ENCODE results near the gene LPIN3. TPM values are rescaled to one million over a fixed set of nuclear protein-coding genes. Genes with fewer than 3 reads are reported as not detected.

Gene LPIN3
- total RNA-seq, 1 experiment from 2014 or later: 23.5 TPM

- BruUV-seq (replicated peaks): no TSS peak
- Mint-ChIP-seq H3K9me3 (ENCODE audit: low read depth, unreplicated experiment) (no peaks in the 10 kb centered on the region), H3K36me3 (ENCODE audit: insufficient read depth, unreplicated experiment) (no peaks in the 10 kb centered on the region), H3K27ac (ENCODE audit: unreplicated experiment) (no peak overlapping the region), H3K27me3 (ENCODE audit: unreplicated experiment) (no peaks in the 10 kb centered on the region), H3K4me3 (ENCODE audit: low read depth, unreplicated experiment) (no peak overlapping the region), H3K4me1 (ENCODE audit: low read depth, unreplicated experiment) (no peaks in the 10 kb centered on the region)
- DNase-seq: no peak
- no peak for TF ChIP-seq CTCF (IDR thresholded peaks at IDR 0.05; ENCODE audit: unreplicated experiment)
- intact Hi-C loops (cut with micrococcal nuclease; ENCODE audit: unreplicated experiment): no loop called here
- CTCF ChIA-PET: no interaction called here
Observed at GRCh38 chr20:41306061-41306727, 34.4 kb upstream of the LPIN3 start.

GRCh38 chr20:41307021-41307420 lies 33.6 kb upstream of the LPIN3 start:
- no peak overlapping the region for H3K27ac Mint-ChIP-seq (ENCODE audit: unreplicated experiment)
- BruUV-seq (replicated peaks): no TSS peak

GRCh38 chr20:41308290-41308711 lies 32.3 kb upstream of the LPIN3 start:
- intact Hi-C loops (cut with micrococcal nuclease; ENCODE audit: unreplicated experiment): no loop called here
- no TSS peak for BruUV-seq (replicated peaks)
- H3K4me3 Mint-ChIP-seq (ENCODE audit: low read depth, unreplicated experiment): no peak overlapping the region
- no peaks in the 10 kb centered on the region for H3K27me3 Mint-ChIP-seq (ENCODE audit: unreplicated experiment)
- H3K4me1 Mint-ChIP-seq (ENCODE audit: low read depth, unreplicated experiment): no peaks in the 10 kb centered on the region
- no peak for TF ChIP-seq CTCF (IDR thresholded peaks at IDR 0.05; ENCODE audit: unreplicated experiment)
- DNase-seq: no peak
- CTCF ChIA-PET: no interaction called here
- no peaks in the 10 kb centered on the region for H3K36me3 Mint-ChIP-seq (ENCODE audit: insufficient read depth, unreplicated experiment)
- H3K9me3 Mint-ChIP-seq (ENCODE audit: low read depth, unreplicated experiment): no peaks in the 10 kb centered on the region
- H3K27ac Mint-ChIP-seq (ENCODE audit: unreplicated experiment): no peak overlapping the region

More at GRCh38 chr20:41307021-41307420, 33.6 kb upstream of the LPIN3 start:
- TF ChIP-seq CTCF (IDR thresholded peaks at IDR 0.05; ENCODE audit: unreplicated experiment): no peak
- CTCF ChIA-PET: no interaction called here
- DNase-seq: no peak
- intact Hi-C loops (cut with micrococcal nuclease; ENCODE audit: unreplicated experiment): no loop called here
- H3K27me3 Mint-ChIP-seq (ENCODE audit: unreplicated experiment): no peaks in the 10 kb centered on the region
- no peaks in the 10 kb centered on the region for H3K36me3 Mint-ChIP-seq (ENCODE audit: insufficient read depth, unreplicated experiment)
- H3K4me3 Mint-ChIP-seq (ENCODE audit: low read depth, unreplicated experiment): no peak overlapping the region
- H3K4me1 Mint-ChIP-seq (ENCODE audit: low read depth, unreplicated experiment): no peaks in the 10 kb centered on the region
- H3K9me3 Mint-ChIP-seq (ENCODE audit: low read depth, unreplicated experiment): no peaks in the 10 kb centered on the region

GRCh38 chr20:41308726-41309413 lies 31.8 kb upstream of the LPIN3 start:
- CTCF ChIA-PET: no interaction called here
- Mint-ChIP-seq H3K27ac (ENCODE audit: unreplicated experiment) (no peak overlapping the region), H3K27me3 (ENCODE audit: unreplicated experiment) (no peaks in the 10 kb centered on the region), H3K4me1 (ENCODE audit: low read depth, unreplicated experiment) (no peaks in the 10 kb centered on the region), H3K9me3 (ENCODE audit: low read depth, unreplicated experiment) (no peaks in the 10 kb centered on the region), H3K4me3 (ENCODE audit: low read depth, unreplicated experiment) (no peak overlapping the region), H3K36me3 (ENCODE audit: insufficient read depth, unreplicated experiment) (no peaks in the 10 kb centered on the region)
- no peak for DNase-seq
- no TSS peak for BruUV-seq (replicated peaks)
- TF ChIP-seq CTCF (IDR thresholded peaks at IDR 0.05; ENCODE audit: unreplicated experiment): no peak
- intact Hi-C loops (cut with micrococcal nuclease; ENCODE audit: unreplicated experiment): no loop called here

Data from Calu3 (cell line).